ENCODE measurements around the gene DAAM2. TPM values are rescaled to one million over a fixed set of nuclear protein-coding genes. Genes with fewer than 3 reads are reported as not detected.

DAAM2 gene
- total RNA-seq (2021) (4.8 and 5.7 TPM in 2 replicates), Bru-seq, nascent RNA (percentile 44 among the genes with signal in this experiment), BruChase-seq, experiment 1, labeled RNA remaining after a 2-hour chase (percentile 41 among the genes with signal in this experiment), BruChase-seq, experiment 2, labeled RNA remaining after a 6-hour chase (percentile 46 among the genes with signal in this experiment)
- long read RNA-seq, full-length matches to known transcripts, result 1 of 4 reads
- long read RNA-seq, partial matches to known transcripts, result 1 of 4 reads
- long read RNA-seq, other reads (novel, unspliced or antisense), result 2 of 4 reads

GRCh38 chr6:39791850-39792539, at the start of gene DAAM2:
DAAM2 (plus strand) TSS chr6:39792376; CDS start chr6:39856303, 63,927 bp downstream.
- peak; percentile 43 for TF ChIP-seq CTCF (conservative IDR thresholded peaks at IDR 0.05; ENCODE audit: low read depth, low read length)
- TF ChIP-seq EZH2 (IDR thresholded peaks at IDR 0.05; ENCODE audit: borderline replicate concordance, low read depth, low read length, poor library complexity, severe bottlenecking), result no peak
- no peaks in the 10 kb centered on the region for H3K9me3 ChIP-seq (ENCODE audit: low read depth, low read length, poor library complexity, severe bottlenecking)
- no TSS peak for BruUV-seq (replicated peaks)
- intact Hi-C loops (cut with micrococcal nuclease; ENCODE audit: unreplicated experiment), result no loop called here
- H3K36me3 ChIP-seq (ENCODE audit: insufficient read depth, low read length, poor library complexity, severe bottlenecking), result no peaks in the 10 kb centered on the region
- peak; percentile 64 for DNase-seq (ENCODE audit: low spot score)
- H3K4me1 ChIP-seq (ENCODE audit: insufficient read depth, low read length, poor library complexity, severe bottlenecking), result peaks cover 16% of the 10 kb centered on the region
- H3K27ac ChIP-seq (ENCODE audit: low read depth, low read length, poor library complexity, severe bottlenecking), result peak within 1 kb of the TSS; percentile 11
- peak within 1 kb of the TSS; percentile 48 for H3K4me3 ChIP-seq (ENCODE audit: low read depth, low read length, poor library complexity, severe bottlenecking)
- CTCF ChIA-PET, result interaction anchor here (0.6 to 0.7 kb wide), 3 partner anchors 23 to 306 kb away, joined by 3 to 7 read pairs (median 3); no protein-coding TSS in a partner anchor
- H3K27me3 ChIP-seq (replicated peaks; ENCODE audit: insufficient read depth, low read depth, low read length, poor library complexity), result no peaks in the 10 kb centered on the region
- POLR2A ChIA-PET (ENCODE audit: low non-redundant PET), result no interaction called here

GRCh38 chr6:39746795-39747194, 45.4 kb upstream of the DAAM2 start:
- POLR2A ChIA-PET (ENCODE audit: low non-redundant PET), result no interaction called here
- Histone ChIP-seq H3K27ac (ENCODE audit: low read depth, low read length, poor library complexity, severe bottlenecking) (no peak overlapping the region), H3K4me3 (ENCODE audit: low read depth, low read length, poor library complexity, severe bottlenecking) (no peak overlapping the region), H3K4me1 (ENCODE audit: insufficient read depth, low read length, poor library complexity, severe bottlenecking) (no peaks in the 10 kb centered on the region), H3K36me3 (ENCODE audit: insufficient read depth, low read length, poor library complexity, severe bottlenecking) (no peaks in the 10 kb centered on the region), H3K27me3 (replicated peaks; ENCODE audit: insufficient read depth, low read depth, low read length, poor library complexity) (no peaks in the 10 kb centered on the region), H3K9me3 (ENCODE audit: low read depth, low read length, poor library complexity, severe bottlenecking) (no peaks in the 10 kb centered on the region)
- no TSS peak for BruUV-seq (replicated peaks)
- TF ChIP-seq CTCF (conservative IDR thresholded peaks at IDR 0.05; ENCODE audit: low read depth, low read length) (no peak), EZH2 (IDR thresholded peaks at IDR 0.05; ENCODE audit: borderline replicate concordance, low read depth, low read length, poor library complexity, severe bottlenecking) (no peak)
- CTCF ChIA-PET, result no interaction called here
- intact Hi-C loops (cut with micrococcal nuclease; ENCODE audit: unreplicated experiment), result no loop called here
- no peak for DNase-seq (ENCODE audit: low spot score)

GRCh38 chr6:39752835-39753724, 39.1 kb upstream of the DAAM2 start:
- Histone ChIP-seq H3K4me1 (ENCODE audit: insufficient read depth, low read length, poor library complexity, severe bottlenecking) (no peaks in the 10 kb centered on the region), H3K27ac (ENCODE audit: low read depth, low read length, poor library complexity, severe bottlenecking) (no peak overlapping the region), H3K4me3 (ENCODE audit: low read depth, low read length, poor library complexity, severe bottlenecking) (no peak overlapping the region), H3K27me3 (replicated peaks; ENCODE audit: insufficient read depth, low read depth, low read length, poor library complexity) (no peaks in the 10 kb centered on the region), H3K9me3 (ENCODE audit: low read depth, low read length, poor library complexity, severe bottlenecking) (no peaks in the 10 kb centered on the region), H3K36me3 (ENCODE audit: insufficient read depth, low read length, poor library complexity, severe bottlenecking) (no peaks in the 10 kb centered on the region)
- BruUV-seq (replicated peaks), result no TSS peak
- DNase-seq (ENCODE audit: low spot score), result no peak
- TF ChIP-seq EZH2 (IDR thresholded peaks at IDR 0.05; ENCODE audit: borderline replicate concordance, low read depth, low read length, poor library complexity, severe bottlenecking), result no peak
- TF ChIP-seq CTCF (conservative IDR thresholded peaks at IDR 0.05; ENCODE audit: low read depth, low read length), result no peak
- ChIA-PET POLR2A (ENCODE audit: low non-redundant PET) (no interaction called here), CTCF (no interaction called here)
- intact Hi-C loops (cut with micrococcal nuclease; ENCODE audit: unreplicated experiment), result no loop called here

Data from A673 (cell line).